GM19455 (cell line): ENCODE measurements around the gene ZNF700.
"Not testable (repeated sequence)": the region's sequence is repeated elsewhere in the genome, so short reads cannot be mapped to it uniquely, and the experiment has no call there.

Experiments used
- ATAC-seq: cut with Tn5 transposase; IDR thresholded peaks from one replicate; pipeline ENCODE4 v1.9.1; 2021; ENCODE audit not compliant: unreplicated experiment

Gene ZNF700

DNA sequence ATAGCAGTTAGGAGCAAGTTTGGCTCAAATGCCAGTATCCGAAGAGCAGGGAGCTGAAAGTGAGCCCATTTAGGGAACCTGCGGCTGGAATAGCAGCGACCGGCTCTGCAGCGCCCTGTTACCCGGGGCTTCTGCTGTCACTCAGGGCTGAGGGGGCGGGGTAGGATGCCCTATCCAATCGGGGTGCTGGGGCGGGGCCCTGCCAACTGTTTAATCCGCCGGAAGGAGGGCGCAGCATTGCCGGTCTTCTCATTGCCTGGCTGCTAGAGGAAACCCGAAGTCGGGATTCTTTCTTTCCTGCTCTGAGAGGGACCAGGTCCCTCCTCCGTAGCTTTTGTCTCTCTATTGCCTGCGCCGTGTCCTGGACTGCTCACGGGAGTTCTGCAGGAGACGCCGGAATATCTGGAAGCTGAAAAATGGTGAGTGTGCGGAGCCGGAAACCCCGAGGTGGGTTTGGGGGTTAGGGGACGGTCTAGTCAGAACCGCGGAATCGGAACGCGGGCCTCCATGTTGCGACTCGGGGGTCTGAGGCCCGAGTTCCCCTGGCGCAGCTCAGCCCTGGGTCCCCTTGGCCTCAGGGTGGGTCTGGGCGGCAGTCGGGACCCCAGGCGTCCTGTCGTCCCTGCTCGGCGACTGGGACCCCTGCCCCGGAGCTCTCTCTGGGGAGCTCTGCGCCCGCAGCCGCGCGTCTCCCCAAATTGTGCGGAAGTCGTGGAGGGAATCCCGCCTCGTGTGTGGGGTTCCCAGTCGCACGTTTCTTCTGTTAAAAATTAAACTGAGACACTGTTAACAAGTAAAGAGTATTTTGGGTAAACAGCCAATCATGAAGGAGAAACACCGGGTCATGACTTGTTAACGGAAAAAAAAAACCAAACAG is 62.7 kb downstream of the ZNF700 start:
- ATAC-seq = peak; percentile 72

GRCh38 chr19:11989112-11989456 is 64.2 kb downstream of the ZNF700 start:
- ATAC-seq = no peak

GRCh38 chr19:11991921-11992320 is 67.0 kb downstream of the ZNF700 start:
- not testable (repeated sequence) for ATAC-seq

- no peak for ATAC-seq
Measured at GRCh38 chr19:11995174-11995573, 70.3 kb downstream of the ZNF700 start.
